IMR-90 (cell line): ENCODE measurements around the gene PTHLH. TPM values are rescaled to one million over a fixed set of nuclear protein-coding genes. Genes with fewer than 3 reads are reported as not detected.

Source experiments
- ATAC-seq: fragments of 200-7000 bp; cut with Tn5 transposase; 2 replicates; pipeline ENCODE4 v1.9.1; 2020; ENCODE audit warnings: low read depth, mild to moderate bottlenecking, moderate library complexity
- BruUV-seq: library from RNA; stranded (reverse); fragments of 400-500 nt; replicated peaks from 2 replicates; lab custom pipeline; 2021; lab: Mats Ljungman, UMichigan
- CTCF ChIA-PET: fragments of 300-600 bp; formaldehyde crosslinking; extraction: SDS; loops from one replicate; lab custom pipeline; 2021; ENCODE audit warnings: antibody characterized with exemption; lab: Yijun Ruan, JAX
- POLR2A ChIA-PET: fragments of 300-600 bp; sonication (Branson Sonifier 250); formaldehyde crosslinking; loops from one replicate; lab custom pipeline; 2022; ENCODE audit warnings: antibody characterized with exemption; ENCODE audit not compliant: unreplicated experiment; lab: Charles Lee
- DNase-seq: peaks from one replicate; pipeline ENCODE4 v3.0.0; 2013
- H2AFZ ChIP-seq: replicated peaks from 2 replicates; pipeline ENCODE3; 2013; ENCODE audit warnings: low read length, mild to moderate bottlenecking; ENCODE audit not compliant: poor library complexity
- H2AK5ac ChIP-seq: 2 replicates; pipeline ENCODE4 v1.6.1; 2013; ENCODE audit warnings: low read depth, low read length, inconsistent platforms
- H2AK9ac ChIP-seq: replicated peaks from 2 replicates; pipeline ENCODE3; 2013; ENCODE audit warnings: mild to moderate bottlenecking, low read depth, low read length, moderate library complexity; ENCODE audit not compliant: poor library complexity
- H2BK120ac ChIP-seq: 2 replicates; pipeline ENCODE4 v1.6.1; 2013; ENCODE audit warnings: low read depth, low read length, inconsistent platforms
- H2BK15ac ChIP-seq: 3 replicates; pipeline ENCODE4 v1.6.1; 2013; ENCODE audit warnings: low read depth, low read length, inconsistent platforms
- H2BK20ac ChIP-seq: 2 replicates; pipeline ENCODE4 v1.6.1; 2013; ENCODE audit warnings: low read depth, mild to moderate bottlenecking, inconsistent platforms, low read length, moderate library complexity
- H2BK5ac ChIP-seq: 2 replicates; pipeline ENCODE4 v1.6.1; 2013; ENCODE audit warnings: mild to moderate bottlenecking, low read depth, low read length, inconsistent platforms; ENCODE audit not compliant: poor library complexity, severe bottlenecking
- H3K14ac ChIP-seq: replicated peaks from 2 replicates; pipeline ENCODE4 v1.6.1; 2013; ENCODE audit warnings: low read depth, low read length, inconsistent platforms
- H3K18ac ChIP-seq: 2 replicates; pipeline ENCODE4 v1.6.1; 2013; ENCODE audit warnings: low read depth, low read length, control low read depth
- H3K23ac ChIP-seq: 2 replicates; pipeline ENCODE4 v1.6.1; 2013; ENCODE audit warnings: low read depth, low read length, inconsistent platforms
- H3K27ac ChIP-seq: 2 replicates; pipeline ENCODE4 v1.5.1; 2013; ENCODE audit warnings: mild to moderate bottlenecking, control low read depth, low read length; ENCODE audit not compliant: insufficient read depth
- H3K27me3 ChIP-seq: 2 replicates; pipeline ENCODE4 v1.6.1; 2013; ENCODE audit warnings: low read length; ENCODE audit not compliant: control insufficient read depth, insufficient read depth
- H3K36me3 ChIP-seq: 2 replicates; pipeline ENCODE4 v1.6.1; 2013; ENCODE audit warnings: low read length, mixed read lengths; ENCODE audit not compliant: control insufficient read depth, insufficient read depth
- H3K4ac ChIP-seq: 2 replicates; pipeline ENCODE4 v1.6.1; 2013; ENCODE audit warnings: low read depth, low read length, inconsistent platforms
- H3K4me1 ChIP-seq: 2 replicates; pipeline ENCODE4 v1.6.1; 2013; ENCODE audit warnings: low read length, mixed read lengths; ENCODE audit not compliant: control insufficient read depth, insufficient read depth
- H3K4me2 ChIP-seq: 2 replicates; pipeline ENCODE4 v1.6.1; 2013; ENCODE audit warnings: low read depth, mild to moderate bottlenecking, control low read depth, low read length, moderate library complexity
- H3K4me3 ChIP-seq: 2 replicates; pipeline ENCODE4 v1.5.1; 2013; ENCODE audit warnings: low read depth, mild to moderate bottlenecking, control low read depth, low read length, moderate library complexity; ENCODE audit not compliant: insufficient read depth
- H3K56ac ChIP-seq: 2 replicates; pipeline ENCODE4 v1.6.1; 2013; ENCODE audit warnings: low read length, inconsistent platforms; ENCODE audit not compliant: insufficient read depth; ENCODE audit errors: extremely low read depth
- H3K79me1 ChIP-seq, 2 experiments: 2 replicates each; pipeline ENCODE4 v1.6.1; 2013; ENCODE audit warnings: low read length in 2 of 2, inconsistent platforms in 1 of 2, low read depth in 1 of 2
- H3K9ac ChIP-seq: 2 replicates; pipeline ENCODE4 v1.6.1; 2013; ENCODE audit warnings: low read depth, low read length, control low read depth
- H3K9me1 ChIP-seq: 2 replicates; pipeline ENCODE4 v1.6.1; 2013; ENCODE audit warnings: low read length, inconsistent platforms; ENCODE audit not compliant: insufficient read depth
- H3K9me3 ChIP-seq: 2 replicates; pipeline ENCODE4 v1.6.1; 2013; ENCODE audit warnings: low read length; ENCODE audit not compliant: control insufficient read depth, insufficient read depth
- H4K20me1 ChIP-seq: 2 replicates; pipeline ENCODE4 v1.6.1; 2013; ENCODE audit warnings: low read length, inconsistent platforms; ENCODE audit not compliant: insufficient read depth
- H4K5ac ChIP-seq: 2 replicates; pipeline ENCODE4 v1.6.1; 2013; ENCODE audit warnings: mild to moderate bottlenecking, low read depth, low read length, control low read depth
- H4K8ac ChIP-seq, 2 experiments: 2 replicates each; pipeline ENCODE4 v1.6.1; 2013; ENCODE audit warnings: low read depth in 2 of 2, low read length in 2 of 2, control low read depth in 1 of 2, inconsistent platforms in 1 of 2
- H4K91ac ChIP-seq: 2 replicates; pipeline ENCODE4 v1.6.1; 2013; ENCODE audit warnings: low read depth, low read length, inconsistent platforms; ENCODE audit not compliant: insufficient read depth
- BHLHE40 ChIP-seq: fragments of 150-350 bp; IDR thresholded peaks from 2 replicates; pipeline ENCODE4 v1.6.1; 2016; ENCODE audit warnings: mild to moderate bottlenecking, low read depth, low read length
- CEBPB ChIP-seq: IDR thresholded peaks from 2 replicates; pipeline ENCODE4 v1.6.1; 2012; ENCODE audit warnings: low read depth, low read length, improper control_type of control experiment
- CHD1 ChIP-seq: IDR thresholded peaks from 2 replicates; pipeline ENCODE4 v1.6.1; 2012; ENCODE audit warnings: low read depth, low read length, improper control_type of control experiment
- CTCF ChIP-seq: conservative IDR thresholded peaks from 2 replicates; pipeline ENCODE4 v1.5.1; 2012; ENCODE audit warnings: mild to moderate bottlenecking, low read depth, low read length, improper control_type of control experiment
- ELK1 ChIP-seq: fragments of 150-350 bp; IDR thresholded peaks from 2 replicates; pipeline ENCODE4 v1.6.1; 2016; ENCODE audit warnings: low read depth, mild to moderate bottlenecking, low read length, moderate library complexity, borderline replicate concordance
- FOS ChIP-seq: fragments of 150-350 bp; IDR thresholded peaks from 2 replicates; pipeline ENCODE4 v1.6.1; 2016; ENCODE audit warnings: low read depth, low read length
- MAFK ChIP-seq: IDR thresholded peaks from 2 replicates; pipeline ENCODE4 v1.6.1; 2012; ENCODE audit warnings: low read depth, low read length, improper control_type of control experiment
- MAZ ChIP-seq: IDR thresholded peaks from 2 replicates; pipeline ENCODE4 v1.6.1; 2012; ENCODE audit warnings: low read depth, mild to moderate bottlenecking, low read length, improper control_type of control experiment, moderate library complexity, borderline replicate concordance
- MXI1 ChIP-seq: IDR thresholded peaks from 2 replicates; pipeline ENCODE4 v1.6.1; 2012; ENCODE audit warnings: low read depth, mild to moderate bottlenecking, low read length, moderate library complexity, borderline replicate concordance
- NFE2L2 ChIP-seq: fragments of 150-350 bp; IDR thresholded peaks from 2 replicates; pipeline ENCODE4 v1.6.1; 2016; ENCODE audit warnings: low read depth, mild to moderate bottlenecking, low read length
- POLR2A ChIP-seq: IDR thresholded peaks from 2 replicates; pipeline ENCODE4 v1.6.1; 2012; ENCODE audit warnings: mild to moderate bottlenecking, low read depth, low read length
- RAD21 ChIP-seq: IDR thresholded peaks from 2 replicates; pipeline ENCODE4 v1.6.1; 2012; ENCODE audit warnings: low read length, improper control_type of control experiment
- RCOR1 ChIP-seq: IDR thresholded peaks from 2 replicates; pipeline ENCODE4 v1.6.1; 2012; ENCODE audit warnings: mild to moderate bottlenecking, low read length, improper control_type of control experiment; ENCODE audit not compliant: insufficient replicate concordance
- RFX5 ChIP-seq: IDR thresholded peaks from 2 replicates; pipeline ENCODE4 v1.8.0; 2012; ENCODE audit warnings: low read depth, mild to moderate bottlenecking, low read length, moderate library complexity
- SMC3 ChIP-seq: fragments of 150-350 bp; IDR thresholded peaks from 2 replicates; pipeline ENCODE4 v1.6.1; 2016; ENCODE audit warnings: low read depth, mild to moderate bottlenecking, antibody characterized with exemption, low read length, moderate library complexity
- USF2 ChIP-seq: fragments of 150-350 bp; IDR thresholded peaks from 2 replicates; pipeline ENCODE4 v1.6.1; 2017; ENCODE audit warnings: mild to moderate bottlenecking, antibody characterized with exemption, low read length, low read depth
- WGBS, 2 experiments: methylation state at CpG; one replicate each; pipeline versions ENCODE4 v1.1.5 to v1.1.7; 2013; ENCODE audit warnings: missing lambda C conversion rate in 2 of 2; ENCODE audit not compliant: insufficient read length in 1 of 2; ENCODE audit errors: extremely low coverage in 2 of 2; 5-methylcytosine and 5-hydroxymethylcytosine counted together
- dilution Hi-C: fragments of 300-500 bp; cut with HindIII; formaldehyde crosslinking; loops from one replicate; pipeline ENCODE4 v1.14.3; 2018; ENCODE audit warnings: low sequenced_read_pairs; ENCODE audit not compliant: unreplicated experiment
- in situ Hi-C: fragments of 300-500 bp; cut with MboI; formaldehyde crosslinking; loops from 3 replicates; pipeline ENCODE4 v1.14.3; 2019; ENCODE audit warnings: low sequenced_read_pairs, inconsistent platforms, mixed read lengths
- intact Hi-C: fragments of 100-400 bp; cut with micrococcal nuclease; formaldehyde crosslinking; loops from 2 replicates; pipeline ENCODE4 v1.10.0; 2022
- polyA plus RNA-seq, 3 experiments: library from polyadenylated mRNA; depleted of rRNA; stranded (reverse); fragments of >200 nt; gene quantifications; 2 replicates each; pipeline ENCODE4 v1.2.3, GENCODE V29; 2012; ENCODE audit warnings: low replicate concordance in 1 of 3
- total RNA-seq: library from RNA; depleted of rRNA; stranded (reverse); fragments of >200 nt; gene quantifications from 2 replicates; pipeline ENCODE4 v1.2.3, GENCODE V29; 2012

Gene PTHLH
- total and polyA plus RNA-seq, 2 of the 4 experiments (the other 2 are of a cell fraction) = 0.36 to 1.3 TPM

DNA sequence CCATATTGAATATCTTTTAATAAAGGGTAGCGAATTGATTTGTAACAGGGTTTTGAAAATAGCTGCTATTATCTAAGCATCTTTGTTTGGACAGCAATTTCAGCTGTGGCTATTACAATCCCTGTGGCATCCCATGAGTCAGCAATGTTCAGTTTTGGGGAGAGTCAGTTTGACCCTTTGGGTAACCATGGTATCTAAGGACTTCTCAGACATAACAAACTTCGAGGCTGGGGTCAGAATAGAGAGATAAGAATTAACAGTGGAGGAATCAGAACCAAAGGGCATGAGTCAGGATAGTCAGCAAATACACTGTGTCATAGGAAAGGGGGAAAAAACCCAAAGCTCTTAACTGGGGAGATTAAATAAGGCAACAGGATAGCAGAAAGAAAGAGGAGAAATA is 11.7 kb upstream of the PTHLH start:
- Histone ChIP-seq H2AFZ (no peak overlapping the region), H3K36me3 (no peaks in the 10 kb centered on the region), H3K27me3 (no peaks in the 10 kb centered on the region), H2BK120ac (no peak overlapping the region), H3K79me1 (no peaks in the 10 kb centered on the region), H2AK9ac (no peak overlapping the region), H3K18ac (no peak overlapping the region), H3K4me1 (no peaks in the 10 kb centered on the region; the same call in 1 of the 2 replicates), H3K9me3 (no peaks in the 10 kb centered on the region), H3K56ac (no peak overlapping the region), H3K23ac (no peak overlapping the region), H2BK5ac (no peak overlapping the region), H3K27ac (no peak overlapping the region), H4K8ac (no peak overlapping the region), H4K20me1 (no peaks in the 10 kb centered on the region), H3K4me2 (no peak overlapping the region), H2AK5ac (no peak overlapping the region), H3K4me3 (no peak overlapping the region), H4K5ac (no peak overlapping the region), H3K14ac (no peak overlapping the region), H4K91ac (no peak overlapping the region), H3K9ac (no peak overlapping the region), H3K9me1 (no peaks in the 10 kb centered on the region), H2BK20ac (no peak overlapping the region), H3K4ac (no peak overlapping the region), H2BK15ac (no peak overlapping the region)
- DNase-seq (peak; percentile 88), ATAC-seq (peak; percentile 94)
- intact Hi-C loops (loop anchor here (5.0 kb wide), 1 partner anchor 33 kb away; no protein-coding TSS in a partner anchor), in situ Hi-C loops (no loop called here), dilution Hi-C loops (no loop called here)
- BruUV-seq = no TSS peak
- WGBS, 2 experiments = no CpG with 5 or more reads among the region's 2 CpGs
- ChIA-PET POLR2A (no interaction called here), CTCF (no interaction called here)
- TF ChIP-seq CTCF (no peak), POLR2A (no peak), CEBPB (no peak), CHD1 (no peak), MAFK (peak; percentile 89), SMC3 (no peak), NFE2L2 (peak; percentile 86), RFX5 (no peak), USF2 (no peak), BHLHE40 (0 out of 2 replicates have a peak, but pooled peaks have one; percentile 6), FOS (peak; percentile 85), ELK1 (no peak), RCOR1 (no peak), RAD21 (no peak), MXI1 (no peak), MAZ (no peak)
